ENCODE data around the gene DOC2A.
"Not testable (repeated sequence)": the region's sequence is repeated elsewhere in the genome, so short reads cannot be mapped to it uniquely, and the experiment has no call there.

Gene DOC2A

DNA sequence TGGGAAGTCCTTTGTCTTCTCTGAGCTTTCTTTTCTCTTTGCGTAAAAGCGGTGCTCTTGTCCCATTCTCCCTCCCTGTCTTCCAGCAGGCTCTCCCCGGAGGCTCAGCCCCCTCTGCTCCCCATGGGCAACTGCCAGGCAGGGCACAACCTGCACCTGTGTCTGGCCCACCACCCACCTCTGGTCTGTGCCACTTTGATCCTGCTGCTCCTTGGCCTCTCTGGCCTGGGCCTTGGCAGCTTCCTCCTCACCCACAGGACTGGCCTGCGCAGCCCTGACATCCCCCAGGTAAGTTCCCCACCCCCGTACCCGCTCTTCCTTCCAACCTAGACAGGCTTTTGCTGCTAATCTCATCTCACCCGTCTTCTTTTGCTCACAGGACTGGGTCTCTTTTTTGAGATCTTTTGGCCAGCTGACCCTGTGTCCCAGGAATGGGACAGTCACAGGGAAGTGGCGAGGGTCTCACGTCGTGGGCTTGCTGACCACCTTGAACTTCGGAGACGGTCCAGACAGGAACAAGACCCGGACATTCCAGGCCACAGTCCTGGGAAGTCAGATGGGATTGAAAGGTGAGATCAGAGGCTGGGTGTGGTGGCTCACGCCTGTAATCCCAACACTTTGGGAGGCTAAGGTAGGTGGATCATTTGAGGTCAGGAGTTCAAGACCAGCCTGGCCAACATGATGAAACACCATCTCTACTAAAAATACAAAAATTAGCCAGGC is 47.6 kb downstream of the DOC2A start:
- DNase-seq: no peak

DNA sequence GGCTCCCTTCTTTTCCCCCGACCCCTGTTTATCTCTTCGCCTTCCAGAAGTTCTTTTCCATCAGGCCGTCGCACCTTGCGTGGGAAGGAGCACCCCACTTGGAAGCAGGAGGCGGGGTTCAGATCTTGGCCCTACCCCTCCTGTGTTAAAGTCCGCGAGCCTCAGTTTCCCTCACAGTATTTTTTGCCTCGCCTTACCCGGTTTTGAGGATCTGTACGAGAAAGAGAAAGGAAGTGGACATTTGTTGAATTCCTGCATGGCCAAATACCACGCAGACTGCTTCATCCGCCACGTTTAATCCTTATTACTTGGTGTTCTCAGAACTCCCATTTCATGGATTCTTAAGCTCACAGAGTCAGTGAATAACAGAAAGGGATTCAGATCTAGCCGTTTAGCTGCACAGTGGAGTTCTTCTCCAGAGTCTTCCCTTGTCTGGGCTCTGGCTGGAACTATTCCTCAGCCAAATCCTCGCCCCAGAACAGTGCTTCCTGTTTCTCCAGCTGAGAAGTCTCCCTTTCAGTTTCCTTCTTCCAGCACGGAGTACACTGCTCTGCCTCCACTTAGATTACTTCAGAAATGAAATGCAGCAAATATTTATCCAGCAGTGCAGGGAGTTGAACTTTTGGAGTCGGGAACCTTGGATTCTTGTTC is 48.4 kb downstream of the DOC2A start:
- DNase-seq: peak; percentile 11

- peak; percentile 68 for DNase-seq
Observed at GRCh38 chr16:29961479-29962343, 49.1 kb downstream of the DOC2A start, which contains the start of gene TMEM219. Gene TMEM219 (plus strand): TSS chr16:29962079. CDS start chr16:29963144, 1,065 bp downstream.

- no peak for DNase-seq
Observed at GRCh38 chr16:29961127-29961478, 49.7 kb downstream of the DOC2A start.

DNA sequence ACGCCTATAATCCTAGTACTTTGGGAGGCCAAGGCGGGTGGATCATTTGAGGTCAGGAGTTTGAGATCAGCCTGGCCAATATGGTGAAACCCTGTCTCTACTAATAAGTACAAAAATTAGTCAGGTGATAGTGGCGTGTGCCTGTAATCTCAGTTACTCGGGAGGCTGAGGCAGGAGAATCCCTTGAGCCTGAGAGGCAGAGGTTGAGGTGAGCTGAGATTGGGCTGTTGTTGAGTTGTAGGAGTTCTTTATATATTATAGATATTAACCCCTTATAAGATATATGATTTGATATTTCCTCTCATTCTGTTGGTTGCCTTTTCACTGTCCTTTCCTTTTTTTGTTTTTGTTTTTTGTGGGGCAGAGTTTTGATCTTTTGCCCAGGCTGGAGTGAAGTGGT is 51.0 kb downstream of the DOC2A start:
- not testable (repeated sequence) for DNase-seq

DNA sequence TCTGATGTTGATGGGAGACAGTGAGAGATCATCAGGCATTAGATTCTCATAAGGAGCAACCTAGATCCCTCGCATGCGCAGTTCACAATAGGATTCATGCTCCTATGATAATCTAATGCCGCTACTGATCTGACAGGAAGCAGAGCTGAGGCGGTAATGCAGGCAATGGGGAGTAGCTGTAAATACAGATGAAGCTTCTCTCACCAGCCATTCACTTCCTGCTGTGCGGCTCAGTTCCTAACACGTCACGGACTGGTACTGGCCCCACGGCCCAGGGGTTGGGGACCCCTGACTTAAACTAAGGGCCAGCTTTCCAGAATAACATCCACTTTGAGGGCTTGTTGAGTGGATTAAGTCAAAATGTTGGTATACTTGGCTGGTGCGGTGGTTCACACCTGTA is 51.5 kb downstream of the DOC2A start:
- DNase-seq: no peak

DNA sequence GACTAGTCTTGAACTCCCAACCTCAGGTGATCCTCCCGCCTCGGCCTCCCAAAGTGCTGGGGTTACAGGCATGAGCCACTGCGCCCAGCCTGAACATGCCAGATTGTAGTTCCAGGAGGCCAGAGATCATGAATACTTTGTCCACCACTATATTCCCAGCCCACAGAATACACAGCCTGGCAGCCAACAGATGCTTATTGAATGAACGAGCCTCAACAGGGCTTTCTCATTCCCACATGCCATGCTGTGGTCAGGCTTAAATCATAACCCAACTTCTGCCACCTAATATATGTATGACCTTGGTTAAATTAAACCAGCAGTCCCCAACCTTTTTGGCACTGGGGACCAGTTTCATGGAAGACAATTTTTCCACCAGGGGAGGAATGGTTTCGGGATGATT is 52.1 kb downstream of the DOC2A start:
- DNase-seq: no peak
